HEK293 (cell line): ENCODE measurements around the gene GGA1.

ENCODE experiments used
- BCL11B ChIP-seq: fragments of 450-650 bp; formaldehyde crosslinking; IDR thresholded peaks from 2 replicates; pipeline ENCODE4 v1.5.1; 2016; ENCODE audit warnings: low read depth, missing biosample characterization, missing genetic modification characterization
- FEZF1 ChIP-seq: fragments of 450-650 bp; formaldehyde crosslinking; IDR thresholded peaks from 2 replicates; pipeline ENCODE4 v1.5.1; 2016; ENCODE audit warnings: missing biosample characterization, missing genetic modification characterization
- KLF1 ChIP-seq: fragments of 450-650 bp; formaldehyde crosslinking; IDR thresholded peaks from 2 replicates; pipeline ENCODE4 v1.5.1; 2016; ENCODE audit warnings: missing biosample characterization, missing genetic modification characterization
- KLF16 ChIP-seq: fragments of 450-650 bp; formaldehyde crosslinking; IDR thresholded peaks from 2 replicates; pipeline ENCODE4 v1.5.1; 2017; ENCODE audit warnings: missing biosample characterization, missing genetic modification characterization
- KLF7 ChIP-seq: fragments of 450-650 bp; formaldehyde crosslinking; IDR thresholded peaks from 2 replicates; pipeline ENCODE4 v1.5.1; 2016; ENCODE audit warnings: missing biosample characterization, missing genetic modification characterization, borderline replicate concordance
- OVOL3 ChIP-seq: fragments of 450-650 bp; formaldehyde crosslinking; IDR thresholded peaks from 2 replicates; pipeline ENCODE4 v1.5.1; 2016; ENCODE audit warnings: missing biosample characterization, missing genetic modification characterization
- SP2 ChIP-seq: fragments of 450-650 bp; formaldehyde crosslinking; IDR thresholded peaks from 2 replicates; pipeline ENCODE4 v1.5.1; 2016; ENCODE audit warnings: missing biosample characterization, missing genetic modification characterization
- WT1 ChIP-seq: fragments of 450-650 bp; formaldehyde crosslinking; IDR thresholded peaks from 2 replicates; pipeline ENCODE4 v1.5.1; 2016; ENCODE audit warnings: missing biosample characterization, missing genetic modification characterization
- ZFHX2 ChIP-seq: fragments of 450-650 bp; formaldehyde crosslinking; conservative IDR thresholded peaks from 2 replicates; pipeline ENCODE4 v1.5.1; 2016; ENCODE audit warnings: missing biosample characterization, missing genetic modification characterization
- ZFP69B ChIP-seq: fragments of 450-650 bp; formaldehyde crosslinking; IDR thresholded peaks from 2 replicates; pipeline ENCODE4 v1.5.1; 2016; ENCODE audit warnings: missing biosample characterization, missing genetic modification characterization
- ZIC2 ChIP-seq: fragments of 450-650 bp; formaldehyde crosslinking; IDR thresholded peaks from 2 replicates; pipeline ENCODE4 v1.5.1; 2016; ENCODE audit warnings: missing biosample characterization, missing genetic modification characterization
- ZNF114 ChIP-seq: fragments of 450-650 bp; formaldehyde crosslinking; IDR thresholded peaks from 2 replicates; pipeline ENCODE4 v1.5.0; 2017; ENCODE audit warnings: missing biosample characterization, missing genetic modification characterization
- ZNF133 ChIP-seq: fragments of 450-650 bp; formaldehyde crosslinking; IDR thresholded peaks from 2 replicates; pipeline ENCODE4 v1.5.1; 2016; ENCODE audit warnings: missing biosample characterization, missing genetic modification characterization
- ZNF175 ChIP-seq: fragments of 450-650 bp; formaldehyde crosslinking; IDR thresholded peaks from 2 replicates; pipeline ENCODE4 v1.5.1; 2016; ENCODE audit warnings: missing biosample characterization, missing genetic modification characterization
- ZNF2 ChIP-seq: fragments of 450-650 bp; formaldehyde crosslinking; IDR thresholded peaks from 2 replicates; pipeline ENCODE4 v1.5.1; 2016; ENCODE audit warnings: missing biosample characterization, missing genetic modification characterization
- TF ChIP-seq, protein P1 (sequence below): fragments of 450-650 bp; formaldehyde crosslinking; IDR thresholded peaks from 2 replicates; pipeline ENCODE4 v1.5.1; 2016; ENCODE audit warnings: missing biosample characterization, missing genetic modification characterization
- TF ChIP-seq, protein P2 (sequence below): fragments of 450-650 bp; formaldehyde crosslinking; IDR thresholded peaks from 2 replicates; pipeline ENCODE4 v1.5.1; 2016; ENCODE audit warnings: missing biosample characterization, missing genetic modification characterization
- TF ChIP-seq, protein P3 (sequence below): fragments of 450-650 bp; IDR thresholded peaks from 2 replicates; pipeline ENCODE4 v1.5.1; 2018; ENCODE audit warnings: missing biosample characterization, mild to moderate bottlenecking, missing genetic modification characterization
- TF ChIP-seq, protein P4 (sequence below): fragments of 450-650 bp; formaldehyde crosslinking; IDR thresholded peaks from 2 replicates; pipeline ENCODE4 v1.5.1; 2016; ENCODE audit warnings: missing biosample characterization, missing genetic modification characterization
- TF ChIP-seq, protein P5 (sequence below): fragments of 450-650 bp; formaldehyde crosslinking; conservative IDR thresholded peaks from 2 replicates; pipeline ENCODE4 v1.5.1; 2016; ENCODE audit warnings: low read depth, missing biosample characterization, missing genetic modification characterization
- TF ChIP-seq, protein P6 (sequence below): sonication (generic); formaldehyde crosslinking; IDR thresholded peaks from 2 replicates; pipeline ENCODE4 v1.8.1; 2022; ENCODE audit warnings: mild to moderate bottlenecking, moderate library complexity, missing genetic modification reagents

Gene GGA1

DNA sequence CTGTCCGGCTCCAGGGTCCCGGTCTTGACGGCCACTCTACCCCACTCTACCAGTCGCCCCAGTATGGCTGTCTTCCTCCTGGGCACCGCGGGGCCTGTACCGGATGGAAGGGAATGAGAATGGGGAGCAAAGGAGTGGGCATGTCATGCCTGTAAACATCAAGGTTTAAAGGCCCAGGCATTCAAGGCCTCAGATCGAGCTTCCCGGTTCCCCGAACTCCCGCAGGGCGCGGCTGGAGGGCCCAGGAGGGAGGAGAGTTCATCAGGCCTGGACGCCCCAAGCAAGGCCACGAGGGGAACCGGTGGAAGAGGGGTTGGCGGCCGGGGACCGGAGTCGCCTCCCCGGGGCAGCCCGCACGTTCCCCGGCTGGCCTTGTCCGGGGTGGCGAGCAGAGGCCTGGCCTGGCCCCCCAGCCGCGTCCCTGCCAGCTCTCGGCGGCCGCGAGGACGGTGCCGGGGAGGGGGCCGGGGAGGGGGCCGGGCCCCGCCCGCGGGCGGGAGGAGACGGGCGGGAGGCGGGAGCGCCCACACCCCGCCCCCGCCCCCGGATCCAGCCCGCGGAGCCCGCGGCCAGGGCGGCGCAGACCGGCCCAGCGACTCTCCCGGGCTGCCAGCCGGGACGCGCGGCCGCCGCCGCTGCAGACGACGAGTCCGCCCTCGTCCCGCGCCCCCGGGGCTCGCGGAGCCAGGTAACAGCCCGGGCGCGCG is 48.6 kb upstream of the GGA1 start, which contains the start of gene CDC42EP1 (continued):
- TF ChIP-seq, protein P1, sequence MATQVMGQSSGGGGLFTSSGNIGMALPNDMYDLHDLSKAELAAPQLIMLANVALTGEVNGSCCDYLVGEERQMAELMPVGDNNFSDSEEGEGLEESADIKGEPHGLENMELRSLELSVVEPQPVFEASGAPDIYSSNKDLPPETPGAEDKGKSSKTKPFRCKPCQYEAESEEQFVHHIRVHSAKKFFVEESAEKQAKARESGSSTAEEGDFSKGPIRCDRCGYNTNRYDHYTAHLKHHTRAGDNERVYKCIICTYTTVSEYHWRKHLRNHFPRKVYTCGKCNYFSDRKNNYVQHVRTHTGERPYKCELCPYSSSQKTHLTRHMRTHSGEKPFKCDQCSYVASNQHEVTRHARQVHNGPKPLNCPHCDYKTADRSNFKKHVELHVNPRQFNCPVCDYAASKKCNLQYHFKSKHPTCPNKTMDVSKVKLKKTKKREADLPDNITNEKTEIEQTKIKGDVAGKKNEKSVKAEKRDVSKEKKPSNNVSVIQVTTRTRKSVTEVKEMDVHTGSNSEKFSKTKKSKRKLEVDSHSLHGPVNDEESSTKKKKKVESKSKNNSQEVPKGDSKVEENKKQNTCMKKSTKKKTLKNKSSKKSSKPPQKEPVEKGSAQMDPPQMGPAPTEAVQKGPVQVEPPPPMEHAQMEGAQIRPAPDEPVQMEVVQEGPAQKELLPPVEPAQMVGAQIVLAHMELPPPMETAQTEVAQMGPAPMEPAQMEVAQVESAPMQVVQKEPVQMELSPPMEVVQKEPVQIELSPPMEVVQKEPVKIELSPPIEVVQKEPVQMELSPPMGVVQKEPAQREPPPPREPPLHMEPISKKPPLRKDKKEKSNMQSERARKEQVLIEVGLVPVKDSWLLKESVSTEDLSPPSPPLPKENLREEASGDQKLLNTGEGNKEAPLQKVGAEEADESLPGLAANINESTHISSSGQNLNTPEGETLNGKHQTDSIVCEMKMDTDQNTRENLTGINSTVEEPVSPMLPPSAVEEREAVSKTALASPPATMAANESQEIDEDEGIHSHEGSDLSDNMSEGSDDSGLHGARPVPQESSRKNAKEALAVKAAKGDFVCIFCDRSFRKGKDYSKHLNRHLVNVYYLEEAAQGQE (tag by site-specific recombination), result no peak
- 0 out of 2 replicates have a peak, but pooled peaks have one; percentile 11 for TF ChIP-seq ZFHX2 (tag by site-specific recombination)
- TF ChIP-seq OVOL3, result no peak
- TF ChIP-seq ZNF114 (tag by site-specific recombination), result no peak
- peak; percentile 56; the same call in 1 of the 2 replicates for TF ChIP-seq ZNF2 (tag by site-specific recombination)
- peak; percentile 60 for TF ChIP-seq KLF1 (tag by site-specific recombination)
- TF ChIP-seq, protein P2, sequence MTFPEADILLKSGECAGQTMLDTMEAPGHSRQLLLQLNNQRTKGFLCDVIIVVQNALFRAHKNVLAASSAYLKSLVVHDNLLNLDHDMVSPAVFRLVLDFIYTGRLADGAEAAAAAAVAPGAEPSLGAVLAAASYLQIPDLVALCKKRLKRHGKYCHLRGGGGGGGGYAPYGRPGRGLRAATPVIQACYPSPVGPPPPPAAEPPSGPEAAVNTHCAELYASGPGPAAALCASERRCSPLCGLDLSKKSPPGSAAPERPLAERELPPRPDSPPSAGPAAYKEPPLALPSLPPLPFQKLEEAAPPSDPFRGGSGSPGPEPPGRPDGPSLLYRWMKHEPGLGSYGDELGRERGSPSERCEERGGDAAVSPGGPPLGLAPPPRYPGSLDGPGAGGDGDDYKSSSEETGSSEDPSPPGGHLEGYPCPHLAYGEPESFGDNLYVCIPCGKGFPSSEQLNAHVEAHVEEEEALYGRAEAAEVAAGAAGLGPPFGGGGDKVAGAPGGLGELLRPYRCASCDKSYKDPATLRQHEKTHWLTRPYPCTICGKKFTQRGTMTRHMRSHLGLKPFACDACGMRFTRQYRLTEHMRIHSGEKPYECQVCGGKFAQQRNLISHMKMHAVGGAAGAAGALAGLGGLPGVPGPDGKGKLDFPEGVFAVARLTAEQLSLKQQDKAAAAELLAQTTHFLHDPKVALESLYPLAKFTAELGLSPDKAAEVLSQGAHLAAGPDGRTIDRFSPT, result peak; percentile 32; the same call in 1 of the 2 replicates
- peak; percentile 61; the same call in 1 of the 2 replicates for TF ChIP-seq ZFP69B (tag by site-specific recombination)
- peak; percentile 47; the same call in 1 of the 2 replicates for TF ChIP-seq KLF7
- no peak for TF ChIP-seq ZNF175
- TF ChIP-seq FEZF1 (tag by site-specific recombination), result no peak
- peak; percentile 63; the same call in 1 of the 2 replicates for TF ChIP-seq BCL11B (tag by site-specific recombination)
- peak; percentile 38; the same call in 1 of the 2 replicates for TF ChIP-seq WT1 (tag by site-specific recombination)
- TF ChIP-seq ZNF133 (tag by site-specific recombination), result no peak
- TF ChIP-seq, protein P3, sequence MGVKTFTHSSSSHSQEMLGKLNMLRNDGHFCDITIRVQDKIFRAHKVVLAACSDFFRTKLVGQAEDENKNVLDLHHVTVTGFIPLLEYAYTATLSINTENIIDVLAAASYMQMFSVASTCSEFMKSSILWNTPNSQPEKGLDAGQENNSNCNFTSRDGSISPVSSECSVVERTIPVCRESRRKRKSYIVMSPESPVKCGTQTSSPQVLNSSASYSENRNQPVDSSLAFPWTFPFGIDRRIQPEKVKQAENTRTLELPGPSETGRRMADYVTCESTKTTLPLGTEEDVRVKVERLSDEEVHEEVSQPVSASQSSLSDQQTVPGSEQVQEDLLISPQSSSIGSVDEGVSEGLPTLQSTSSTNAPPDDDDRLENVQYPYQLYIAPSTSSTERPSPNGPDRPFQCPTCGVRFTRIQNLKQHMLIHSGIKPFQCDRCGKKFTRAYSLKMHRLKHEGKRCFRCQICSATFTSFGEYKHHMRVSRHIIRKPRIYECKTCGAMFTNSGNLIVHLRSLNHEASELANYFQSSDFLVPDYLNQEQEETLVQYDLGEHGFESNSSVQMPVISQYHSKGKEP (tag by site-specific recombination), result no peak
- TF ChIP-seq, protein P4, sequence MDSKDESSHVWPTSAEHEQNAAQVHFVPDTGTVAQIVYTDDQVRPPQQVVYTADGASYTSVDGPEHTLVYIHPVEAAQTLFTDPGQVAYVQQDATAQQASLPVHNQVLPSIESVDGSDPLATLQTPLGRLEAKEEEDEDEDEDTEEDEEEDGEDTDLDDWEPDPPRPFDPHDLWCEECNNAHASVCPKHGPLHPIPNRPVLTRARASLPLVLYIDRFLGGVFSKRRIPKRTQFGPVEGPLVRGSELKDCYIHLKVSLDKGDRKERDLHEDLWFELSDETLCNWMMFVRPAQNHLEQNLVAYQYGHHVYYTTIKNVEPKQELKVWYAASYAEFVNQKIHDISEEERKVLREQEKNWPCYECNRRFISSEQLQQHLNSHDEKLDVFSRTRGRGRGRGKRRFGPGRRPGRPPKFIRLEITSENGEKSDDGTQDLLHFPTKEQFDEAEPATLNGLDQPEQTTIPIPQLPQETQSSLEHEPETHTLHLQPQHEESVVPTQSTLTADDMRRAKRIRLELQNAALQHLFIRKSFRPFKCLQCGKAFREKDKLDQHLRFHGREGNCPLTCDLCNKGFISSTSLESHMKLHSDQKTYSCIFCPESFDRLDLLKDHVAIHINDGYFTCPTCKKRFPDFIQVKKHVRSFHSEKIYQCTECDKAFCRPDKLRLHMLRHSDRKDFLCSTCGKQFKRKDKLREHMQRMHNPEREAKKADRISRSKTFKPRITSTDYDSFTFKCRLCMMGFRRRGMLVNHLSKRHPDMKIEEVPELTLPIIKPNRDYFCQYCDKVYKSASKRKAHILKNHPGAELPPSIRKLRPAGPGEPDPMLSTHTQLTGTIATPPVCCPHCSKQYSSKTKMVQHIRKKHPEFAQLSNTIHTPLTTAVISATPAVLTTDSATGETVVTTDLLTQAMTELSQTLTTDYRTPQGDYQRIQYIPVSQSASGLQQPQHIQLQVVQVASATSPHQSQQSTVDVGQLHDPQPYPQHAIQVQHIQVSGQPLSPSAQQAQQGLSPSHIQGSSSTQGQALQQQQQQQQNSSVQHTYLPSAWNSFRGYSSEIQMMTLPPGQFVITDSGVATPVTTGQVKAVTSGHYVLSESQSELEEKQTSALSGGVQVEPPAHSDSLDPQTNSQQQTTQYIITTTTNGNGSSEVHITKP (tag by site-specific recombination), result 0 out of 2 replicates have a peak, but pooled peaks have one; percentile 16
- peak; percentile 87 for TF ChIP-seq ZIC2 (tag by site-specific recombination)
- no peak for TF ChIP-seq SP2 (tag by site-specific recombination)
- TF ChIP-seq, protein P5, sequence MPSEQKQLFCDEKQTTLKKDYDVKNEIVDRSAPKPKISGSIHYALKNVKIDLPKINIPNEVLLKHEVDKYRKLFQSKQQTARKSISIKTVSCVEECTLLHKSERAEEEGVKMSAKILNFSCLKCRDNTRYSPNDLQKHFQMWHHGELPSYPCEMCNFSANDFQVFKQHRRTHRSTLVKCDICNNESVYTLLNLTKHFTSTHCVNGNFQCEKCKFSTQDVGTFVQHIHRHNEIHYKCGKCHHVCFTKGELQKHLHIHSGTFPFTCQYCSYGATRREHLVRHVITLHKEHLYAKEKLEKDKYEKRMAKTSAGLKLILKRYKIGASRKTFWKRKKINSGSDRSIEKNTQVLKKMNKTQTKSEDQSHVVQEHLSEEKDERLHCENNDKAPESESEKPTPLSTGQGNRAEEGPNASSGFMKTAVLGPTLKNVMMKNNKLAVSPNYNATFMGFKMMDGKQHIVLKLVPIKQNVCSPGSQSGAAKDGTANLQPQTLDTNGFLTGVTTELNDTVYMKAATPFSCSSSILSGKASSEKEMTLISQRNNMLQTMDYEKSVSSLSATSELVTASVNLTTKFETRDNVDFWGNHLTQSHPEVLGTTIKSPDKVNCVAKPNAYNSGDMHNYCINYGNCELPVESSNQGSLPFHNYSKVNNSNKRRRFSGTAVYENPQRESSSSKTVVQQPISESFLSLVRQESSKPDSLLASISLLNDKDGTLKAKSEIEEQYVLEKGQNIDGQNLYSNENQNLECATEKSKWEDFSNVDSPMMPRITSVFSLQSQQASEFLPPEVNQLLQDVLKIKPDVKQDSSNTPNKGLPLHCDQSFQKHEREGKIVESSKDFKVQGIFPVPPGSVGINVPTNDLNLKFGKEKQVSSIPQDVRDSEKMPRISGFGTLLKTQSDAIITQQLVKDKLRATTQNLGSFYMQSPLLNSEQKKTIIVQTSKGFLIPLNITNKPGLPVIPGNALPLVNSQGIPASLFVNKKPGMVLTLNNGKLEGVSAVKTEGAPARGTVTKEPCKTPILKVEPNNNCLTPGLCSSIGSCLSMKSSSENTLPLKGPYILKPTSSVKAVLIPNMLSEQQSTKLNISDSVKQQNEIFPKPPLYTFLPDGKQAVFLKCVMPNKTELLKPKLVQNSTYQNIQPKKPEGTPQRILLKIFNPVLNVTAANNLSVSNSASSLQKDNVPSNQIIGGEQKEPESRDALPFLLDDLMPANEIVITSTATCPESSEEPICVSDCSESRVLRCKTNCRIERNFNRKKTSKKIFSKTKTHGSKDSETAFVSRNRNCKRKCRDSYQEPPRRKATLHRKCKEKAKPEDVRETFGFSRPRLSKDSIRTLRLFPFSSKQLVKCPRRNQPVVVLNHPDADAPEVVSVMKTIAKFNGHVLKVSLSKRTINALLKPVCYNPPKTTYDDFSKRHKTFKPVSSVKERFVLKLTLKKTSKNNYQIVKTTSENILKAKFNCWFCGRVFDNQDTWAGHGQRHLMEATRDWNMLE (tag by site-specific recombination), result no peak
- TF ChIP-seq, protein P6, sequence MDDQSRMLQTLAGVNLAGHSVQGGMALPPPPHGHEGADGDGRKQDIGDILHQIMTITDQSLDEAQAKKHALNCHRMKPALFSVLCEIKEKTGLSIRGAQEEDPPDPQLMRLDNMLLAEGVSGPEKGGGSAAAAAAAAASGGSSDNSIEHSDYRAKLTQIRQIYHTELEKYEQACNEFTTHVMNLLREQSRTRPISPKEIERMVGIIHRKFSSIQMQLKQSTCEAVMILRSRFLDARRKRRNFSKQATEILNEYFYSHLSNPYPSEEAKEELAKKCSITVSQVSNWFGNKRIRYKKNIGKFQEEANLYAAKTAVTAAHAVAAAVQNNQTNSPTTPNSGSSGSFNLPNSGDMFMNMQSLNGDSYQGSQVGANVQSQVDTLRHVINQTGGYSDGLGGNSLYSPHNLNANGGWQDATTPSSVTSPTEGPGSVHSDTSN, result 0 out of 2 replicates have a peak, but pooled peaks have one; percentile 64
- TF ChIP-seq KLF16 (tag by site-specific recombination), result peak; percentile 35; the same call in 1 of the 2 replicates
